K562 (cell line): ENCODE results near the gene PLGRKT.

Source experiments
- CEBPB ChIP-seq: fragments of 450-650 bp; IDR thresholded peaks from 2 replicates; pipeline ENCODE4 v1.6.1; 2016; ENCODE audit warnings: missing genetic modification characterization, missing compliant biosample characterization
- ELK1 ChIP-seq: sonication (generic); formaldehyde crosslinking; IDR thresholded peaks from 2 replicates; pipeline ENCODE4 v1.8.1; 2022; ENCODE audit warnings: missing genetic modification reagents
- GATAD2A ChIP-seq: fragments of 450-650 bp; IDR thresholded peaks from 2 replicates; pipeline ENCODE4 v1.6.1; 2017
- IRF1 ChIP-seq: sonication (generic); formaldehyde crosslinking; IDR thresholded peaks from 2 replicates; pipeline ENCODE4 v1.8.0; 2022; ENCODE audit warnings: missing genetic modification reagents, mild to moderate bottlenecking, borderline replicate concordance
- MAX ChIP-seq: sonication (generic); formaldehyde crosslinking; IDR thresholded peaks from 2 replicates; pipeline ENCODE4 v1.9.0; 2022; ENCODE audit warnings: mild to moderate bottlenecking, missing genetic modification reagents
- POLR2A ChIP-seq: fragments of 450-650 bp; conservative IDR thresholded peaks from 2 replicates; pipeline ENCODE4 v1.6.1; 2016
- PTBP1 ChIP-seq: fragments of 200-400 bp; formaldehyde crosslinking; IDR thresholded peaks from 2 replicates; pipeline ENCODE4 v1.6.1; 2017; ENCODE audit warnings: low read depth, low read length

- no peak for TF ChIP-seq IRF1 (CRISPR knock-in tag)
- no peak for TF ChIP-seq CEBPB (tag)
- no peak for TF ChIP-seq GATAD2A
- TF ChIP-seq PTBP1 = no peak
- TF ChIP-seq MAX (CRISPR knock-in tag) = no peak
- no peak for TF ChIP-seq POLR2A
- TF ChIP-seq ELK1 (CRISPR knock-in tag) = no peak
These were observed 15.4 kb downstream of the PLGRKT start for GRCh38 chr9:5422276-5422675.
